GM19099 (cell line): ENCODE data around the gene HMGB1.

Experiments used
- POLR2A ChIP-seq: IDR thresholded peaks from 3 replicates; pipeline ENCODE4 v1.6.1; 2011; ENCODE audit warnings: low read depth; ENCODE audit not compliant: insufficient read length; ENCODE audit errors: extremely low read depth

Gene HMGB1

GRCh38 chr13:30421093-30422053, 44.4 kb downstream of the HMGB1 start:
- peak; percentile 31 for TF ChIP-seq POLR2A

- TF ChIP-seq POLR2A: no peak
Observed at GRCh38 chr13:30418717-30419459, 46.8 kb downstream of the HMGB1 start.

DNA sequence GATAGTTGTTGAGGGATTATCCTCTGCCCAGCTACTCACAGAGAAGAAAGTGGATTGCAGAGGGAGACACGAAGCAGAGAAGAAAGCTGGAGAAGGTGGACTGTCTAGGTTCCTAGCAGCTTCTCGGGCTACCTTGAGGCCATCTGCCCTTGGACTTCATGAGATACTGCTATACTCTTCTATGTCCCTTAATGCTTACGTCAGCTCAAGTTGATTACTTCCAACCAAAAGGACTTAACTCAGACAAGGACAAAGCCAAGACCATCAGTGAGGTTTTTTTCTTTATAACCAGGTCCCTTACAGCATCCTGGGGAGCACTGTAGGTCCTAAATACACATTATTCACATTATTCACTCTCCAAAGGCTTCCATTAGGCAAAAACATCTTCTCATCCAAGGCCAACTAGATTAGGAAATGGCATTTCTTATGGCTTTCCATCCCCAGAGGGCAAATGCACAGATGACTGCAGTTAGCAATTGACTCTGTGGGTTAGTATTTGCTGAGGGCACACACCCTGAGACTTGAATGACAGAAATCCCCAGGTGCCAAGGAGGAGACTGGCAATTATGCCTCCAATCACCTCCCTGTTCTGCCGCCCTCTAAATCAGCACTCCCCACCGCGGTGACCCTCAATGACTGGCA, 47.5 kb downstream of the HMGB1 start:
- TF ChIP-seq POLR2A: no peak

DNA sequence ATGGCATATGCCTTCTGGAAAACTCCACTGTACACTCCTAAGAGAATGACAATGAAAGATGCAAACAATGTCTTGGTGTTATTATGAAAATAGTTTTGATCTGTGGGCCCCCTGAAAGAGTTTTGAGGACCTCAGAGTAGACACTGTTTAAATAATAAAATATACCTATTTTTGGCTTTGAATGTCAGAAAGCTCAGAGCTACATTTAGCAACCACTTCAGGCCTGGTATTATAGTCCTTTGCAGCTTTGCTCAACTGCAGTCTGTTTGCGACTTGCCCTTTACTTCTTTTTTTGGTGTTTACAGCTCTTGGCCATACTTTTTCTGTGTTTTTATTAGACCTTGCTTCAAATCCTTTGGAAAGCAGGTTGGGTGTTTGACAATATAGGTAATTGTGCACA, 49.3 kb downstream of the HMGB1 start:
- no peak for TF ChIP-seq POLR2A

GRCh38 chr13:30415430-30416030, 50.2 kb downstream of the HMGB1 start:
- TF ChIP-seq POLR2A: no peak

DNA sequence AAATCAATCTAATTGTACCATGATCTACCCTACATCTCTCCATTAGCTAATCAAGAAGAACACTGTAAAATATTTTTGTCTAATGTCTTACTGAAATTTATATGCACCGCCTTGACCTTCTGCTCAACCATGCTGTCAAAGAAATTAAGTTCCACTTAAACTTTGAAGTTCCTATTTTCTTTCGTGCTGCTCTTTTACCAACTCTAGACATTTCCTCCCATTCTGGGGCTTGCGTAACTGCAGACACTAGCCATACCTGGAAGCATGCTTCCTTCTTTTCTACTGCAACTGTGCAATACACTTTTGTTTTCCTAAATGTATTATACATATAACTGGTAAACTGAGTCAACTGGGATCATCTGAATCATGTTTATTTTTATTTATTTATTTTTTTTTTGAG, 51.9 kb downstream of the HMGB1 start:
- no peak for TF ChIP-seq POLR2A

GRCh38 chr13:30412346-30412745, 53.4 kb downstream of the HMGB1 start:
- TF ChIP-seq POLR2A: no peak

DNA sequence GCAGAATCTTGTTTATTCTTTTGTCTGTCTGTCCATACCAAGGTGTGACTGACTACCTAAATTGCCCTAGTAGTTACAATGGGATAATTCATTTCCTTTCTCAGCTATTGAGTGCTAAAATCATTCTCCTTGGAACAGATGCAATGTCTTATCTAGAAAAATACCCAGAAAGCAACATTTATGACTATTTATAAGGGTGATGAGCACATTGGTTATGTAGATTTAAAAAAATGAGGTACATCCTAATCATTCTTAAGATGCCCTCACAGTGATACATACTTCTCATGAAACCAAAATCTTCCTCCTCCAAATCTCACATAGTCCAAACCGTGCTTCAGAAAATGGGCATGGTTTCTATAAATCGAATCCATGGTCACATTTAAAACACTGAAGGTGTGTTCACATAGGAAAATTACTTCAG, 55.0 kb downstream of the HMGB1 start:
- TF ChIP-seq POLR2A: no peak

DNA sequence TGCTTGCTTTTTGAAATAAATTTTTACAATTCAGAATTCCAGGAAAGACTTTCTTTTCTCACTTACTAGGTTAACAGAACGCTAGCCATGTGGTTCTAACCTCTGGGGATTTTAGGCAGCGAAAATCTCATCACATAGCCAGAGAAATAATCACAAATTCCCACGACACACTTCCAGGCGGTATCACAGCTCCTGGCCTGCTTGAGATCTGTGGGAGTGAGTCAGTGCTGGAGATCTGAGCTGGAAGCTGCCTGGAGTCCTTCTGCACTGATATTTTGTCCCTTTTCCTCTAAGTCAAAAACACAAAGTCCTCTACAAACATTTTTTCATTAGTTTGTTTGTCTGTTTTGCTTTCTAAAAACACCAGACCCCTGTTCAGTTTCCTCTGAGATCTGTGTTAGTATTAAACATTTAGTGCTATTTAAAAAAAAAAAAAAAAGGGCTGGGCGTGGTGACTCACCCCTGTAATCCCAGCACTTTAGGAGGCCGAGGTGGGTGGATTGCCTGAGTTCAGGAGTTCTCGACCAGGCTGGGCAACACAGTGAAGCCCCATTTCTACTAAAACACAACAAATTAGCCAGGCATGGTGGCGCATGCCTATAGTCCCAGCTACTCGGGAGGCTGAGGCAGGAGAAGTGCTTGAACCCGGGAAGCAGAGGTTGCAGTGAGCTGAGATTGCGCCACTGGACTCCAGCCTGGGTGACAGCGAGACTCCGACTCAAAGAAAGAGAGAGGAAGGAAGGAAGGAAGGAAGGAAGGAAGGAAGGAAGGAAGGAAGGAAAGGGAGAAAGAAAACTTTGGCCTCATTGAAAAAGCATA, 55.6 kb downstream of the HMGB1 start:
- TF ChIP-seq POLR2A: no peak

- peak; percentile 56 for TF ChIP-seq POLR2A
Observed at GRCh38 chr13:30408319-30409101, 57.2 kb downstream of the HMGB1 start.

- TF ChIP-seq POLR2A: no peak
Observed at GRCh38 chr13:30406779-30407416, 58.8 kb downstream of the HMGB1 start.
